NB4 (cell line): ENCODE data around the gene FGF4.

ENCODE experiments used
- DNase-seq: peaks from one replicate; pipeline ENCODE4 v3.0.0; 2010; ENCODE audit warnings: low read depth
- H3K4me3 ChIP-seq: one replicate; pipeline ENCODE4 v1.5.1; 2011; ENCODE audit warnings: mild to moderate bottlenecking, low read depth, low read length, moderate library complexity
- MYC ChIP-seq: IDR thresholded peaks from 2 replicates; pipeline ENCODE4 v1.6.1; 2011; ENCODE audit warnings: low read depth, low read length
- POLR2A ChIP-seq: IDR thresholded peaks from 2 replicates; pipeline ENCODE4 v1.6.1; 2011; ENCODE audit warnings: mild to moderate bottlenecking; ENCODE audit not compliant: insufficient read length; ENCODE audit errors: extremely low read depth
- TF ChIP-seq, protein P1 (sequence below): IDR thresholded peaks from 2 replicates; pipeline ENCODE4 v1.6.1; 2011; ENCODE audit warnings: low read depth, low read length
- TF ChIP-seq, protein P2 (sequence below): IDR thresholded peaks from one replicate; pipeline ENCODE4 v1.5.1; 2012; ENCODE audit warnings: low read depth, low read length

Gene FGF4

GRCh38 chr11:69818603-69819441 is 43.7 kb upstream of the FGF4 start, which contains the start of gene FGF3:
Gene FGF3 (minus strand): TSS chr11:69819416. CDS start chr11:69818933, 483 bp downstream.
- TF ChIP-seq POLR2A (no peak), MYC (no peak)
- TF ChIP-seq, protein P1, sequence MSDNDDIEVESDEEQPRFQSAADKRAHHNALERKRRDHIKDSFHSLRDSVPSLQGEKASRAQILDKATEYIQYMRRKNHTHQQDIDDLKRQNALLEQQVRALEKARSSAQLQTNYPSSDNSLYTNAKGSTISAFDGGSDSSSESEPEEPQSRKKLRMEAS = no peak
- TF ChIP-seq, protein P2, sequence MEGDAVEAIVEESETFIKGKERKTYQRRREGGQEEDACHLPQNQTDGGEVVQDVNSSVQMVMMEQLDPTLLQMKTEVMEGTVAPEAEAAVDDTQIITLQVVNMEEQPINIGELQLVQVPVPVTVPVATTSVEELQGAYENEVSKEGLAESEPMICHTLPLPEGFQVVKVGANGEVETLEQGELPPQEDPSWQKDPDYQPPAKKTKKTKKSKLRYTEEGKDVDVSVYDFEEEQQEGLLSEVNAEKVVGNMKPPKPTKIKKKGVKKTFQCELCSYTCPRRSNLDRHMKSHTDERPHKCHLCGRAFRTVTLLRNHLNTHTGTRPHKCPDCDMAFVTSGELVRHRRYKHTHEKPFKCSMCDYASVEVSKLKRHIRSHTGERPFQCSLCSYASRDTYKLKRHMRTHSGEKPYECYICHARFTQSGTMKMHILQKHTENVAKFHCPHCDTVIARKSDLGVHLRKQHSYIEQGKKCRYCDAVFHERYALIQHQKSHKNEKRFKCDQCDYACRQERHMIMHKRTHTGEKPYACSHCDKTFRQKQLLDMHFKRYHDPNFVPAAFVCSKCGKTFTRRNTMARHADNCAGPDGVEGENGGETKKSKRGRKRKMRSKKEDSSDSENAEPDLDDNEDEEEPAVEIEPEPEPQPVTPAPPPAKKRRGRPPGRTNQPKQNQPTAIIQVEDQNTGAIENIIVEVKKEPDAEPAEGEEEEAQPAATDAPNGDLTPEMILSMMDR = no peak
- no peak for DNase-seq
- H3K4me3 ChIP-seq = no peak within 1 kb of the TSS

DNA sequence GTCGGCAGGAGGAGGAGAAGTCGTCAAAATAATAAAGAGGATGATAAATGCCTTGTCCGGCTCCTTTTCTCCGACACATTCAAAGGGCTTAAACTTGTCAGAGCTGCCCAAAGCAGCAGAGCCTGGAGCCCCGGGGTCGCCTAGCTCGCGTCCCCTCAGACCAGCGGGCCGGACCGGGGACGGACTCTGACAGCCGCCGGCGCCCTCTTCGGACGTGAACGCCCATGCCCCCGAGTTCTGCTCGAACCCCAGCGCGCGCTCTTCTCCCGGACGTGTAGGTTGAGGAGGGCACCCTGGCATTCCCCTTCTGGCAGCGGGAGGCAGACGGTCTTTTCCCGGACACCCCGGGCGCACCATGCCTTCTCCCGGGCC is 43.1 kb upstream of the FGF4 start:
- no peak for TF ChIP-seq POLR2A
- TF ChIP-seq, protein P1 = no peak
- DNase-seq = no peak
- no peak overlapping the region for H3K4me3 ChIP-seq

GRCh38 chr11:69817265-69818230 is 42.4 kb upstream of the FGF4 start:
- no peak overlapping the region for H3K4me3 ChIP-seq
- TF ChIP-seq MYC = peak; percentile 20; the same call in 1 of the 2 replicates
- TF ChIP-seq, protein P1 = no peak
- DNase-seq = peak; percentile 67

- TF ChIP-seq, protein P2 = no peak
- TF ChIP-seq, protein P1 = no peak
- TF ChIP-seq MYC (no peak), POLR2A (no peak)
- no peak overlapping the region for H3K4me3 ChIP-seq
- peak; percentile 31 for DNase-seq
Observed at GRCh38 chr11:69816671-69817070, 41.5 kb upstream of the FGF4 start.

DNA sequence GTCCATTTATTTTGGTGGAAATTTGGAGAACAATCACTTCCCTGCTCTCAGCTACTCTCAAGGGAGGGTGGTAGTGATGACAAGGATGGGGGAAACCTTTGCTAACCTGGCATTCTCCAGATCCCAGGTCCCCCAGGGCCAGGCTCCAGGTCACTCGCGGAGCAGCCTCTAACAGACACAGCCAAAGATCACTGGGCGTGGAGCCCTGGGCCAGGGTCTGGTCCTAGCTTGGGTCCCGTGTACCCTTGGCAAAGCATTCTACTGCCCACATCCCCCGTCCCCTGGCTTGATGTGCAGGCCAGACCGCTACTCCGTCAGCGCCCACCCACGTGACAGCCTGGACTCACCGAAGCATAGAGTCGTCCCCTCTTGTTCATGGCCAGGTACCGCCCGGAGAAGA is 40.8 kb upstream of the FGF4 start:
- no peak overlapping the region for H3K4me3 ChIP-seq
- no peak for DNase-seq
- TF ChIP-seq MYC (no peak), POLR2A (no peak)
- TF ChIP-seq, protein P2 = no peak
- TF ChIP-seq, protein P1 = no peak

DNA sequence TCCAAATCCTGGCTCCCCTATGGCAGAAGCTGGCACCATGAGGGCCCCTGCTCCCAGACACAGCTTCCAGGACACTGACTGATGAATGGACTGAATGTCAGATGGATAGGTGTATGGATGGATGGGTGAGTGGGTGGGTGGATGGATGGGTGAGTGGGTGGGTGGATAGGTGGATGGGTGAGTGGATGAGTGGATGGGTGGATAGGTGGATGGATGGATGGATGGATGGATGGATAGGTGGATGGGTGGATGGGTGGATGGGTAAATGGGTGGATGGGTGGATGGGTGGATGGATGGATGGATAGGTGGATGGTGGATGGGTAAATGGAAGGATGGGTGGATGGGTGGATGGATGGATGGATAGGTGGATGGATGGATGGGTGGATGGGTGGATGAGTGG is 39.8 kb upstream of the FGF4 start:
- H3K4me3 ChIP-seq = no peak overlapping the region
- TF ChIP-seq, protein P2 = no peak
- TF ChIP-seq POLR2A = no peak
- no peak for TF ChIP-seq MYC
- TF ChIP-seq, protein P1 = no peak
- no peak for DNase-seq
